GM21423 (cell line): Measurements from ENCODE around the gene KRT2.

Experiments used
- ATAC-seq: cut with Tn5 transposase; IDR thresholded peaks from one replicate; pipeline ENCODE4 v1.9.1; 2021; ENCODE audit warnings: mild to moderate bottlenecking, moderate library complexity; ENCODE audit not compliant: unreplicated experiment

KRT2 gene

DNA sequence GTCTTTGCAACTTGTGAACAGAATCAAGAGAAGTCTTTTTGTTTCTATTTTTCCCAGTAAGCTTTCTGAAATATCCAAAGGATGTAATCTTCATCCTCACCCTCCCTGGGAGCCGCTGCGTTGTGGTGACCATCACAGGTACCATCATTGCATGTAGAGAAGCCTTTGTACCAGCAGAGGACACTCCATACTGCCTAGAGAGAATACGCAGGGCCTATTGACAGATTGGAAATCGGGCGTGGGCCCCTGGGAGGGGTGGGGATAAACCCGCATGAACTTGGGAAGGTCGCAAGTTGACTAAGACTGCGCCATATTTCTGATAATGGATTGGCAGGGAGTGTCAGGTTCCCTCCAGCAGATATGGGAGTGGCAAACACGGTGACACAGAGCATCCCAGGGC lies 15.5 kb upstream of the KRT2 start:
- ATAC-seq: no peak

- no peak for ATAC-seq
Observed at GRCh38 chr12:52666471-52666870, 14.5 kb upstream of the KRT2 start.

- no peak for ATAC-seq
Observed at GRCh38 chr12:52663420-52663819, 11.4 kb upstream of the KRT2 start.

GRCh38 chr12:52662918-52663229 lies 10.9 kb upstream of the KRT2 start:
- ATAC-seq: no peak

GRCh38 chr12:52662093-52662917 lies 10.3 kb upstream of the KRT2 start:
- no peak for ATAC-seq

DNA sequence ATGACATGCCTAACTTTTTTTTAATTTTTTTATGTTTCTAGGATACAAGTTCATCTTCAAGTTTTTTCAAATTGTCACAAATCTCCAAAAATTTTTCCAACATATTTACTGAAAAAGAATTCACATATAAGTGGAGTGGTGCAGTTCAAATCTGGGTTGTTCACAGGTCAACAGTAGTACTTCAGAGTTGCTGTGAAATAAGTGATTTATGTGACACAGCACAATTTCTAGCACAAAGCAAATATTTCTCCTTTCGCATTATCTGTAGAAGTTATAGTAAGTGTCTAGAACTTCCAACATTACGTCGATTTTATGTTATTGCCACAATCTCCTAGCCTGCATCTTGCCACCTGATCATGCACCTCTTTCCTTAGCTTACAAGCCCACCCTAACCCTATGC lies 9.7 kb upstream of the KRT2 start:
- no peak for ATAC-seq

GRCh38 chr12:52660934-52661499 lies 9.0 kb upstream of the KRT2 start:
- no peak for ATAC-seq

DNA sequence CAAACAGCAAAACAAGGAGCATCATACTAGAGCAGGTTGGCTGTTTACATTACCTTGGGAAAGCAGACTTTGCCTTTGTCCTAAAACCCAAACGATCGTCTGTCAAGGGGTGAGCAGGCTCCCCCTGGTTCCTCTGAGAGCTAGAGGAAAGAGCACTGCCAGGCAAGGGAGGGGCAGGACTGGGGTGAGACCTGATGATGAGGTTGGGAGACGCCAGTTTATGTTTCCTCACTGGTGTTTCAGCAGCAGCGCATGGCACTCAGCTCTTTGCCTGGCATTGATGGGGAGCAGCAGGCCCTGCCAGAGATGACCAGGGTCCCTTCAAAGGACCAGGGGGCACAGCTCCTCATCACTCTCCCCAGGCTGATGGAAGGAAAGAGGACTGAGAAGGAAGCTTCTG lies 7.9 kb upstream of the KRT2 start:
- ATAC-seq: no peak

- no peak for ATAC-seq
Observed at GRCh38 chr12:52659395-52659794, 7.4 kb upstream of the KRT2 start.

GRCh38 chr12:52658196-52658595 lies 6.2 kb upstream of the KRT2 start:
- no peak for ATAC-seq

DNA sequence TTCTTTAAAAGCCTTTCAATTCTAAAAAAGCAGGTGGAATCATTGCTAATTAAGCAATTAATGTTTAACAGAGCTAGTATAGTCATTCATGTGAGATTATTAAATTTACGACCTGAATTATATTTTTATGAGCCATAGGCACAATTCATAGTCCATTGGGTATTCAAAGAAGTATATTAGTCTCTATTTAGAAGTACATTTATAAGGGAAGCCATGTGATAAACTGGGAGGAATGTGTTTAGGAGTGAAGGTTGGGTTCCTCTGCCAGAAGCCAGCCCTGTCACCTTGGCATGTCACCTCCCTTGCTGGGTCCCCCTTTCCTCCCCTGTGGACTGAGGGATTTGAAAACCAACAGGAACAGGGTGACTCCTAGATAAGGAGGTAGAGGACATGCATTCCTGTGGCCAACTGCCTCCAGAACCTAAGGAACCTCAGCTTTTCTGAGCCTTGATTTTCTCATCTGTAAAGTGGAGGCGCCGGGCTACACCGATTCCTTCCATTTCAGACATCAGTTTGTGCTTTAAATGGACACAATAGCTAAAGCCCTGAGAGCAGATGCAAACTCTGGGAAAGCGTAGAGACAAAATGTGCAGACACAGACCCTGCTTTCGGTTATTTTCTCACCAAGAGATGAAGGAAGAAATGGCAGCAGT lies 5.4 kb upstream of the KRT2 start:
- no peak for ATAC-seq

DNA sequence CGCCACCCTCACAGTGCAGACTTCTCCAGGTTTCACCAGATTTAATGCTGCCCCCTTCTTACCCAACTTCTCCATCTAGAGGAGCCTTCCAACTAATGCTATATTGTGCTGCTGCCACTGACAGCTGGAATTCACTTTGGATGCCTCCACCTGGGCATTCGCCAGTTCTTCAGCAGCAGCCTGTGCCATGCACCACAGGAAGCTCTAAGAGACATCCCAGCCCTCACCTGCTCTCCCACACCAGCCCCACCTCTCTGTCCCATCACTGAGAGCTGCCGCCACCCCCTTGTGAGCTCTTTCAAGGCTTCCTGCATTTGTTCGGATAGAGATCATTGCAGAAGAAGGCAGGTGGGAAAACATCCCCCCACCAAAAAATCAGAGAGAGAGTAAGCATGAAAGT lies 4.6 kb upstream of the KRT2 start:
- no peak for ATAC-seq

GRCh38 chr12:52655720-52656124 lies 3.7 kb upstream of the KRT2 start:
- ATAC-seq: no peak

DNA sequence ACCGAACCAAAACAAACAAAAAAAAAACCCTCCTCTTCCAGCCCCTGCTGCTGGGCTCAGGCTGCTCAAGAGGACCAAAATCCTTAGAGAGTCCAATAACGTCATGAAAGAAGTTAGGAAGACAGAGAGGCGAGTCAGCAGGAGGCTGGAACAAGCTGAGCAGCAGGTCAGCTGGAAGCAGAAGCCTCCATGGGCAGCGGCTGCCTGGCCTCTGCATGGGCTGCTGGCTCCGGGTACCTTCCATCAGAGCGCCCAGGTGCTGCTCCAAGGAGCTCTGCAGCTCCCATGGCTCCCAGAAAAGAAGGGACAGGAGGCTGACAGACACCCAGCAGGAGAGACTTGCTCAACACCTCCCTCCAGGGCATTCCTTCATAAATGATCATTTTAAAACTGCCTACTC lies 3.2 kb upstream of the KRT2 start:
- no peak for ATAC-seq

DNA sequence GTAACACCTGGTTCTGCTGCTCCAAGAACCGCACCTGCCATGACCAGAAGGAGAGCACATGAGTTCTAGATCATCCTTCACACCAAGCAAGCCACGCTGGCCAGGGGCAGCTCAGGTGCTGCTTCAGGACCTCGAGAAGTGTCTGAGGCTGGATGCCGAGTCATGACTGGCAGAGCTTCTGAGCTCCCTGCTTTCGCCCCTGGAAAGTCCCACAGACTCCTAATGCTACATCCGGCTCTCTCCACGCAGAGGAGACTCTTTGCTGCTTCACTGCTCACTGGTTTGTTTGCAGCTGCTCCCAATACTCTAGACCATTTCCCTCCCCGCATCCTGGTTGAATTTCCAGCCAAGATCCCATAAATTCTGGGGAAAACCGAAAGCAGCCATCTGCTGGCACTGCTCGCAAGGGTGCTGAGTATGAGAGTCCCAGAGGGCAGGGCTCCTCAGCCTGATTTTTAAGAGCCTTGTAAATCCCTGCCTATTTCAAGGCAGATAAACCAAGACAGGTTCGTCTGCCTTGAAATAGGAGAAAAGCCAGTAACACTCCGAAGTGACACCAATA lies 1.4 kb downstream of the KRT2 start:
- no peak for ATAC-seq

GRCh38 chr12:52649066-52649465 lies 2.9 kb downstream of the KRT2 start:
- ATAC-seq: no peak

DNA sequence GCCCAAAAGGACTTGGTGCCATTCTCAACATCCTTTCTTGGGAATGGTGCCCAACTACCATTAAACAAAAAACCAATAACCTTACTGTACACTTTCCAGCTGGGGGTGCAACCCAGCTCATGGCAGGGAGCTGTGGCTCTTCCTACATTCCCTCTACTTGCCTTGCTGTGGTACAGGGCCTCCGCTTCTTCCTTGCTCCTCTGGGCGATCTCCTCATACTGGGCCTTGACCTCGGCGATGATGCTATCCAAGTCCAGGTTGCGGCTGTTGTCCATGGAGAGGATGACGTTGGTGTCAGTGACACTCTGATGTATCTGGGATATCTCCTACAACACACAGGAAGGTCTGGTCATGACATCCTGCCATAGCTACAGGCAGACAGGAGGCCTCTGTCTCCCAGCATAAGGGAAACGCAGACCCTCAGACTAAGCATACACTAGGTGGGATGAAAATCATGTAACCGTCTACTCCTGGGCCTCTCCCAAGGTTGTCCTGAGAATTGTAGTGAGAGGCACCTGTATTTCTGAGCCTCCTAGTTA lies 3.9 kb downstream of the KRT2 start:
- ATAC-seq: no peak

GRCh38 chr12:52647601-52648000 lies 4.4 kb downstream of the KRT2 start:
- no peak for ATAC-seq

DNA sequence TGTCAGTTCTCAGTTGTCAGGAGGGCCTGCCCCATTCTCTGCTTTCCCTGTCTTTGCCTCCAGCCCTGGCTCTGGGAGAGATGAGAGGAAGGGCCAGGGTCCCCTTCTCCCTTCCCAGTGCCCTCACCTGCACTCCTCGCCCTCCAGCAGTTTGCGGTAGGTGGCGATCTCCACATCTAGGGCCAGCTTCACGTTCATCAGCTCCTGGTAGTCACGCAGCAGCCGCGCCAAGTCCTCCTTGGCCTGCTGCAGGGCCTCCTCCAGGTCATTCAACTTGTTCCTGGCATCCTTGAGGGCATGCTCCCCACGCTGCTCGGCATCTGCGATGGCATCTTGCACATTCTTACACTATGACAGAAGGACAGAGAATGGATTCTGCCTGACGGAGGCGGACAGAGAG lies 5.4 kb downstream of the KRT2 start:
- no peak for ATAC-seq

- ATAC-seq: no peak
Observed at GRCh38 chr12:52645982-52646381, 6.0 kb downstream of the KRT2 start.

DNA sequence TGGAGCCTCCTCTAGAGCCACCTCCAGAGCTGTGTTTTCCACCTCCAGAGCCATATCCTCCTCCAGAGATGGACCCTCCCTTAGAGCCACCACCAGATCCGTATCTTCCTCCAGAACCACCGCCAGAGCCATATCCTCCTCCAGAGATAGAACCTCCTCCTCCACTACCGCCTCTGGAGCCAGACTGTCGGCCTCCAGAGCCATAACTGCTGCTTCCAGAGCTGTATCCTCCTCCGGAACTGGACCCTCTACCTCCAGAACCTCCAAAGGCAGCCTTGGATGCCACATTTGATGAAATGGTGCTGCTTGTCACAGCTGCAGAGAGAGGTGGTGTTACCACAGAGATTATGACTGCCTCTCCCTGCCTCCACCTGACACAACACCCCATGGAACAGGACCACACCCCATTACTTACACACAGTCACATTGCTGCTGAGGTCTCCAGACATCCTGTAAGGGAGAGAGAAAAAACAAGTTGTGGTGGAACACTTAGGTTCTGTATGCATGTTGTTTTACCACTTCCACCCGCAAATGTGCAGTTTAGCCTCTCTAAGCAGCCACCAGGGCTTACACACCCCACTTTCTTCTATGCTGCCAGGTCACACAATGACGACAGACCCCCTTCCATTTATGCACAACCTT lies 6.8 kb downstream of the KRT2 start:
- no peak for ATAC-seq

GRCh38 chr12:52644078-52644415 lies 8.0 kb downstream of the KRT2 start:
- ATAC-seq: no peak
